ENCODE results near the gene CHTF18. TPM values are rescaled to one million over a fixed set of nuclear protein-coding genes. Genes with fewer than 3 reads are reported as not detected.

CHTF18 gene
- total and polyA plus RNA-seq, 2 of the 4 experiments (the other 2 are of a cell fraction), result 3.2 to 21.4 TPM

GRCh38 chr16:766008-766819, 22.2 kb upstream of the CHTF18 start:
- BruUV-seq (replicated peaks), result no TSS peak
- H3K27me3 ChIP-seq (ENCODE audit: control insufficient read depth, insufficient read depth, low read length), result no peaks in the 10 kb centered on the region; the same call in 1 of the 2 replicates

More at GRCh38 chr16:766008-766819, 22.2 kb upstream of the CHTF18 start:
- Histone ChIP-seq H2BK120ac (ENCODE audit: low read depth, low read length) (no peak overlapping the region), H3K4me2 (ENCODE audit: low read depth, low read length) (no peak overlapping the region), H4K8ac (ENCODE audit: low read depth in 2 of 2, low read length in 2 of 2) (no peak overlapping the region), H3K14ac (replicated peaks; ENCODE audit: low read depth, low read length) (no peak overlapping the region), H2AK9ac (replicated peaks; ENCODE audit: low read depth, low read length, poor library complexity) (no peak overlapping the region), H3K4me1 (ENCODE audit: control insufficient read depth, insufficient read depth, low read length) (no peaks in the 10 kb centered on the region), H3K9ac (ENCODE audit: low read depth, low read length) (no peak overlapping the region), H2BK20ac (ENCODE audit: low read depth, low read length) (no peak overlapping the region), H3K4me3 (ENCODE audit: insufficient read depth, low read depth, low read length) (no peak overlapping the region), H3K4ac (ENCODE audit: low read depth, low read length) (no peak overlapping the region), H3K36me3 (ENCODE audit: control insufficient read depth, insufficient read depth, low read length) (no peaks in the 10 kb centered on the region), H4K91ac (ENCODE audit: insufficient read depth, low read depth, low read length) (no peak overlapping the region), H3K23ac (ENCODE audit: low read depth, low read length) (no peak overlapping the region), H4K20me1 (ENCODE audit: insufficient read depth, low read length) (no peaks in the 10 kb centered on the region), H4K5ac (ENCODE audit: low read depth, low read length) (no peak overlapping the region), H3K9me3 (ENCODE audit: control insufficient read depth, insufficient read depth, low read length) (no peaks in the 10 kb centered on the region), H3K79me1 (ENCODE audit: low read depth in 1 of 2, low read length in 2 of 2) (no peaks in the 10 kb centered on the region), H2BK15ac (ENCODE audit: low read depth, low read length) (no peak overlapping the region), H2AFZ (replicated peaks; ENCODE audit: low read length, poor library complexity) (no peak overlapping the region), H3K9me1 (ENCODE audit: insufficient read depth, low read length) (no peaks in the 10 kb centered on the region), H2AK5ac (ENCODE audit: low read depth, low read length) (no peak overlapping the region), H3K56ac (ENCODE audit: extremely low read depth, insufficient read depth, low read length) (no peak overlapping the region), H3K18ac (ENCODE audit: low read depth, low read length) (no peak overlapping the region), H2BK5ac (ENCODE audit: low read depth, low read length, poor library complexity, severe bottlenecking) (no peak overlapping the region), H3K27ac (ENCODE audit: insufficient read depth, low read length) (no peak overlapping the region)
- TF ChIP-seq, protein P1, sequence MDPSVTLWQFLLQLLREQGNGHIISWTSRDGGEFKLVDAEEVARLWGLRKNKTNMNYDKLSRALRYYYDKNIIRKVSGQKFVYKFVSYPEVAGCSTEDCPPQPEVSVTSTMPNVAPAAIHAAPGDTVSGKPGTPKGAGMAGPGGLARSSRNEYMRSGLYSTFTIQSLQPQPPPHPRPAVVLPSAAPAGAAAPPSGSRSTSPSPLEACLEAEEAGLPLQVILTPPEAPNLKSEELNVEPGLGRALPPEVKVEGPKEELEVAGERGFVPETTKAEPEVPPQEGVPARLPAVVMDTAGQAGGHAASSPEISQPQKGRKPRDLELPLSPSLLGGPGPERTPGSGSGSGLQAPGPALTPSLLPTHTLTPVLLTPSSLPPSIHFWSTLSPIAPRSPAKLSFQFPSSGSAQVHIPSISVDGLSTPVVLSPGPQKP (IDR thresholded peaks at IDR 0.05; ENCODE audit: borderline replicate concordance, low read depth, low read length), result no peak
- no peak for TF ChIP-seq NFE2L2 (IDR thresholded peaks at IDR 0.05; ENCODE audit: low read depth, low read length)
- TF ChIP-seq RFX5 (IDR thresholded peaks at IDR 0.05; ENCODE audit: low read depth, low read length), result no peak
- TF ChIP-seq FOS (IDR thresholded peaks at IDR 0.05; ENCODE audit: low read depth, low read length), result no peak
- TF ChIP-seq RCOR1 (IDR thresholded peaks at IDR 0.05; ENCODE audit: insufficient replicate concordance, low read length), result no peak
- TF ChIP-seq CHD1 (IDR thresholded peaks at IDR 0.05; ENCODE audit: low read depth, low read length), result no peak
- no peak for TF ChIP-seq MXI1 (IDR thresholded peaks at IDR 0.05; ENCODE audit: borderline replicate concordance, low read depth, low read length)
- no peak for TF ChIP-seq MAFK (IDR thresholded peaks at IDR 0.05; ENCODE audit: low read depth, low read length)
- TF ChIP-seq SMC3 (IDR thresholded peaks at IDR 0.05; ENCODE audit: low read depth, low read length), result no peak
- TF ChIP-seq USF2 (IDR thresholded peaks at IDR 0.05; ENCODE audit: low read depth, low read length), result no peak
- TF ChIP-seq MAZ (IDR thresholded peaks at IDR 0.05; ENCODE audit: borderline replicate concordance, low read depth, low read length), result no peak
- no peak for TF ChIP-seq POLR2A (IDR thresholded peaks at IDR 0.05; ENCODE audit: low read depth, low read length)
- TF ChIP-seq CEBPB (IDR thresholded peaks at IDR 0.05; ENCODE audit: low read depth, low read length), result no peak
- TF ChIP-seq RAD21 (IDR thresholded peaks at IDR 0.05; ENCODE audit: low read length), result no peak
- TF ChIP-seq, protein P2, sequence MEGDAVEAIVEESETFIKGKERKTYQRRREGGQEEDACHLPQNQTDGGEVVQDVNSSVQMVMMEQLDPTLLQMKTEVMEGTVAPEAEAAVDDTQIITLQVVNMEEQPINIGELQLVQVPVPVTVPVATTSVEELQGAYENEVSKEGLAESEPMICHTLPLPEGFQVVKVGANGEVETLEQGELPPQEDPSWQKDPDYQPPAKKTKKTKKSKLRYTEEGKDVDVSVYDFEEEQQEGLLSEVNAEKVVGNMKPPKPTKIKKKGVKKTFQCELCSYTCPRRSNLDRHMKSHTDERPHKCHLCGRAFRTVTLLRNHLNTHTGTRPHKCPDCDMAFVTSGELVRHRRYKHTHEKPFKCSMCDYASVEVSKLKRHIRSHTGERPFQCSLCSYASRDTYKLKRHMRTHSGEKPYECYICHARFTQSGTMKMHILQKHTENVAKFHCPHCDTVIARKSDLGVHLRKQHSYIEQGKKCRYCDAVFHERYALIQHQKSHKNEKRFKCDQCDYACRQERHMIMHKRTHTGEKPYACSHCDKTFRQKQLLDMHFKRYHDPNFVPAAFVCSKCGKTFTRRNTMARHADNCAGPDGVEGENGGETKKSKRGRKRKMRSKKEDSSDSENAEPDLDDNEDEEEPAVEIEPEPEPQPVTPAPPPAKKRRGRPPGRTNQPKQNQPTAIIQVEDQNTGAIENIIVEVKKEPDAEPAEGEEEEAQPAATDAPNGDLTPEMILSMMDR (conservative IDR thresholded peaks at IDR 0.05; ENCODE audit: low read depth, low read length), result no peak
- TF ChIP-seq BHLHE40 (IDR thresholded peaks at IDR 0.05; ENCODE audit: low read depth, low read length), result no peak
- no peak for ATAC-seq (ENCODE audit: low read depth)
- intact Hi-C loops (cut with micrococcal nuclease) (no loop called here), dilution Hi-C loops (cut with HindIII; ENCODE audit: low sequenced_read_pairs, unreplicated experiment) (no loop called here), in situ Hi-C loops (cut with MboI; ENCODE audit: low sequenced_read_pairs) (no loop called here)
- CTCF ChIA-PET, result no interaction called here
- 82% methylated on average over 10 of the region's 29 CpGs; no CpG with 5 or more reads in 1 of the 2 experiments for WGBS, 2 experiments (ENCODE audit: extremely low coverage in 2 of 2, insufficient read length in 1 of 2)
- DNase-seq, result no peak
- POLR2A ChIA-PET (ENCODE audit: unreplicated experiment), result no interaction called here
